Fibroblast of lung (primary cell): Measurements from ENCODE around the gene CWC27.

Experiments
- EZH2 ChIP-seq: IDR thresholded peaks from 2 replicates; pipeline ENCODE4 v1.5.1; 2012; ENCODE audit warnings: low read length, control low read depth, mild to moderate bottlenecking; ENCODE audit errors: missing control alignments
- TF ChIP-seq, protein P1 (sequence below), 2 donors: IDR thresholded peaks in 1 of 2; conservative IDR thresholded peaks in 1 of 2; 1 replicate in 1 of 2; 2 replicates in 1 of 2; pipeline ENCODE4 v1.5.1; 2011 to 2012; ENCODE audit warnings: low read length in 2 of 2, control low read depth in 1 of 2, inconsistent platforms in 1 of 2, low read depth in 1 of 2, mild to moderate bottlenecking in 1 of 2

DNA sequence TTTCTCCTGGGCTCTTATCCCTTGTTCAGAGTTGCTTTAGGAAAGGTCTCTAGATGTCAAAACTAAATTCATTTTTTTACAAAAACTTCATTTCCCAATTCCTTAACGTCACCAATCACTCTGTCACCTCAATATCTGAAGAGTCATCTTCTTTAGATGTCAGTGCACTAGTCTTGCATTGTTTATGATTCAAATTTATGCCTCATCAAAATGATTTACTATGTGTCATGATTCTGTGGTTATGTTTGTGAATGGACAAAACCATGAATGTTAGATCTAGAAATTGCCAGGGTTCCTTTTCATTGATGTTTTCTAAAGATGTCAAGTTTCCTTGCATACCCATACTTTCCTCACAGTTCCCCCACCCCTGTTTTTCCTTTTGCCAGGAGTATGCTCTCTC, 21.5 kb downstream of the CWC27 start:
- TF ChIP-seq, protein P1, sequence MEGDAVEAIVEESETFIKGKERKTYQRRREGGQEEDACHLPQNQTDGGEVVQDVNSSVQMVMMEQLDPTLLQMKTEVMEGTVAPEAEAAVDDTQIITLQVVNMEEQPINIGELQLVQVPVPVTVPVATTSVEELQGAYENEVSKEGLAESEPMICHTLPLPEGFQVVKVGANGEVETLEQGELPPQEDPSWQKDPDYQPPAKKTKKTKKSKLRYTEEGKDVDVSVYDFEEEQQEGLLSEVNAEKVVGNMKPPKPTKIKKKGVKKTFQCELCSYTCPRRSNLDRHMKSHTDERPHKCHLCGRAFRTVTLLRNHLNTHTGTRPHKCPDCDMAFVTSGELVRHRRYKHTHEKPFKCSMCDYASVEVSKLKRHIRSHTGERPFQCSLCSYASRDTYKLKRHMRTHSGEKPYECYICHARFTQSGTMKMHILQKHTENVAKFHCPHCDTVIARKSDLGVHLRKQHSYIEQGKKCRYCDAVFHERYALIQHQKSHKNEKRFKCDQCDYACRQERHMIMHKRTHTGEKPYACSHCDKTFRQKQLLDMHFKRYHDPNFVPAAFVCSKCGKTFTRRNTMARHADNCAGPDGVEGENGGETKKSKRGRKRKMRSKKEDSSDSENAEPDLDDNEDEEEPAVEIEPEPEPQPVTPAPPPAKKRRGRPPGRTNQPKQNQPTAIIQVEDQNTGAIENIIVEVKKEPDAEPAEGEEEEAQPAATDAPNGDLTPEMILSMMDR (conservative IDR thresholded peaks at IDR 0.05 in 1 of 2, IDR thresholded peaks at IDR 0.05 in 1 of 2; ENCODE audit: low read depth in 1 of 2, low read length in 2 of 2): no peak
- TF ChIP-seq EZH2: no peak
